Measurements from ENCODE around the gene ITPR3. TPM values are rescaled to one million over a fixed set of nuclear protein-coding genes. Genes with fewer than 3 reads are reported as not detected.

ITPR3 gene
- total RNA-seq, 1 experiment from 2014 or later: 143 TPM

GRCh38 chr6:33640361-33640760, 19.2 kb downstream of the ITPR3 start:
- DNase-seq: no peak
- no peak overlapping the region for H3K4me3 Mint-ChIP-seq (ENCODE audit: low read depth, unreplicated experiment)
- no TSS peak for BruUV-seq (replicated peaks)
- H3K36me3 Mint-ChIP-seq (ENCODE audit: insufficient read depth, unreplicated experiment): peaks cover 15% of the 10 kb centered on the region
- H3K27me3 Mint-ChIP-seq (ENCODE audit: unreplicated experiment): no peaks in the 10 kb centered on the region
- intact Hi-C loops (cut with micrococcal nuclease; ENCODE audit: unreplicated experiment): no loop called here
- H3K27ac Mint-ChIP-seq (ENCODE audit: unreplicated experiment): no peak overlapping the region
- CTCF ChIA-PET: no interaction called here
- TF ChIP-seq CTCF (IDR thresholded peaks at IDR 0.05; ENCODE audit: unreplicated experiment): no peak
- H3K4me1 Mint-ChIP-seq (ENCODE audit: low read depth, unreplicated experiment): peaks cover 42% of the 10 kb centered on the region
- H3K9me3 Mint-ChIP-seq (ENCODE audit: low read depth, unreplicated experiment): no peaks in the 10 kb centered on the region

GRCh38 chr6:33641144-33641543, 20.0 kb downstream of the ITPR3 start:
- H3K9me3 Mint-ChIP-seq (ENCODE audit: low read depth, unreplicated experiment): no peaks in the 10 kb centered on the region
- intact Hi-C loops (cut with micrococcal nuclease; ENCODE audit: unreplicated experiment): no loop called here
- H3K4me1 Mint-ChIP-seq (ENCODE audit: low read depth, unreplicated experiment): peaks cover 34% of the 10 kb centered on the region
- no peak for TF ChIP-seq CTCF (IDR thresholded peaks at IDR 0.05; ENCODE audit: unreplicated experiment)
- H3K36me3 Mint-ChIP-seq (ENCODE audit: insufficient read depth, unreplicated experiment): peaks cover 13% of the 10 kb centered on the region
- H3K27ac Mint-ChIP-seq (ENCODE audit: unreplicated experiment): no peak overlapping the region
- BruUV-seq (replicated peaks): no TSS peak
- no peak for DNase-seq
- no peaks in the 10 kb centered on the region for H3K27me3 Mint-ChIP-seq (ENCODE audit: unreplicated experiment)
- CTCF ChIA-PET: no interaction called here
- H3K4me3 Mint-ChIP-seq (ENCODE audit: low read depth, unreplicated experiment): no peak overlapping the region

- no peak for DNase-seq
- Mint-ChIP-seq H3K4me1 (ENCODE audit: low read depth, unreplicated experiment) (peaks cover 30% of the 10 kb centered on the region), H3K9me3 (ENCODE audit: low read depth, unreplicated experiment) (no peaks in the 10 kb centered on the region), H3K36me3 (ENCODE audit: insufficient read depth, unreplicated experiment) (peaks cover 13% of the 10 kb centered on the region), H3K4me3 (ENCODE audit: low read depth, unreplicated experiment) (no peak overlapping the region), H3K27me3 (ENCODE audit: unreplicated experiment) (no peaks in the 10 kb centered on the region), H3K27ac (ENCODE audit: unreplicated experiment) (no peak overlapping the region)
- TF ChIP-seq CTCF (IDR thresholded peaks at IDR 0.05; ENCODE audit: unreplicated experiment): no peak
- CTCF ChIA-PET: no interaction called here
- no TSS peak for BruUV-seq (replicated peaks)
- intact Hi-C loops (cut with micrococcal nuclease; ENCODE audit: unreplicated experiment): no loop called here
Observed at GRCh38 chr6:33641602-33642001, 20.5 kb downstream of the ITPR3 start.

- Mint-ChIP-seq H3K36me3 (ENCODE audit: insufficient read depth, unreplicated experiment) (peaks cover 13% of the 10 kb centered on the region), H3K4me3 (ENCODE audit: low read depth, unreplicated experiment) (no peak overlapping the region), H3K27me3 (ENCODE audit: unreplicated experiment) (no peaks in the 10 kb centered on the region), H3K4me1 (ENCODE audit: low read depth, unreplicated experiment) (peaks cover 24% of the 10 kb centered on the region), H3K9me3 (ENCODE audit: low read depth, unreplicated experiment) (no peaks in the 10 kb centered on the region), H3K27ac (ENCODE audit: unreplicated experiment) (no peak overlapping the region)
- intact Hi-C loops (cut with micrococcal nuclease; ENCODE audit: unreplicated experiment): no loop called here
- CTCF ChIA-PET: interaction anchor here (0.6 kb wide), 2 partner anchors 218 to 708 kb away, joined by 3 read pairs; no protein-coding TSS in a partner anchor
- BruUV-seq (replicated peaks): no TSS peak
- DNase-seq: no peak
- TF ChIP-seq CTCF (IDR thresholded peaks at IDR 0.05; ENCODE audit: unreplicated experiment): no peak
Observed at GRCh38 chr6:33642897-33643296, 21.8 kb downstream of the ITPR3 start.
